HEK293 (cell line): ENCODE data around the gene LST1.

Experiments
- CTCF ChIA-PET: fragments of 350-600 bp; formaldehyde crosslinking; extraction: SDS; loops from one replicate; lab custom pipeline; 2021; ENCODE audit warnings: antibody characterized with exemption; lab: Yijun Ruan, JAX
- POLR2A ChIA-PET: fragments of 300-600 bp; formaldehyde crosslinking; extraction: SDS; loops from one replicate; lab custom pipeline; 2020; ENCODE audit warnings: antibody characterized with exemption, inconsistent platforms; lab: Yijun Ruan, JAX
- H3K27ac ChIP-seq: fragments of 200-500 bp; sonication (Bioruptor generic); 2 replicates; pipeline ENCODE4 v1.5.1; 2014; ENCODE audit warnings: low read depth, low read length, control low read depth, inconsistent platforms; ENCODE audit errors: extremely low read depth
- H3K36me3 ChIP-seq, 2 experiments: fragments of 200-500 bp in 1 of 2; sonication (Bioruptor generic) in 1 of 2; 1 replicate in 1 of 2; 2 replicates in 1 of 2; pipeline ENCODE4 v1.5.1; 2014 to 2017; ENCODE audit warnings: inconsistent platforms in 2 of 2, low read length in 2 of 2; ENCODE audit not compliant: control insufficient read depth in 2 of 2, insufficient read depth in 1 of 2
- H3K4me1 ChIP-seq: fragments of 200-500 bp; sonication (Bioruptor generic); 2 replicates; pipeline ENCODE4 v1.5.1; 2014; ENCODE audit warnings: mild to moderate bottlenecking, low read length, inconsistent platforms; ENCODE audit not compliant: control insufficient read depth, insufficient read depth
- H3K4me3 ChIP-seq: 2 replicates; pipeline ENCODE4 v1.5.1; 2011; ENCODE audit warnings: low read depth, mild to moderate bottlenecking, control low read depth, low read length, moderate library complexity
- H3K9me3 ChIP-seq: fragments of 200-500 bp; sonication (Bioruptor generic); 2 replicates; pipeline ENCODE4 v1.5.1; 2014; ENCODE audit warnings: low read depth, low read length, inconsistent platforms; ENCODE audit not compliant: control insufficient read depth, insufficient read depth
- EGR2 ChIP-seq: fragments of 450-650 bp; formaldehyde crosslinking; IDR thresholded peaks from 2 replicates; pipeline ENCODE4 v1.5.1; 2016; ENCODE audit warnings: low read depth, missing biosample characterization, missing genetic modification characterization
- GLIS2 ChIP-seq: fragments of 450-650 bp; formaldehyde crosslinking; IDR thresholded peaks from 2 replicates; pipeline ENCODE4 v1.5.1; 2016; ENCODE audit warnings: missing biosample characterization, missing genetic modification characterization
- KLF1 ChIP-seq: fragments of 450-650 bp; formaldehyde crosslinking; IDR thresholded peaks from 2 replicates; pipeline ENCODE4 v1.5.1; 2016; ENCODE audit warnings: missing biosample characterization, missing genetic modification characterization
- KLF8 ChIP-seq: fragments of 450-650 bp; formaldehyde crosslinking; IDR thresholded peaks from 2 replicates; pipeline ENCODE4 v1.5.1; 2016; ENCODE audit warnings: missing biosample characterization, missing genetic modification characterization
- KLF9 ChIP-seq: fragments of 450-650 bp; formaldehyde crosslinking; IDR thresholded peaks from 2 replicates; pipeline ENCODE4 v1.5.1; 2016; ENCODE audit warnings: missing biosample characterization, missing genetic modification characterization, low read depth
- PRDM1 ChIP-seq: fragments of 450-650 bp; formaldehyde crosslinking; IDR thresholded peaks from 2 replicates; pipeline ENCODE4; 2016; ENCODE audit warnings: missing biosample characterization, missing genetic modification characterization
- SP2 ChIP-seq: fragments of 450-650 bp; formaldehyde crosslinking; IDR thresholded peaks from 2 replicates; pipeline ENCODE4 v1.5.1; 2016; ENCODE audit warnings: missing biosample characterization, missing genetic modification characterization
- SP3 ChIP-seq: fragments of 450-650 bp; formaldehyde crosslinking; IDR thresholded peaks from 2 replicates; pipeline ENCODE4 v1.5.1; 2016; ENCODE audit warnings: missing biosample characterization, missing genetic modification characterization
- TRIM28 ChIP-seq: IDR thresholded peaks from 2 replicates; pipeline ENCODE4 v1.6.1; 2011; ENCODE audit warnings: low read length, control low read depth, borderline replicate concordance
- ZBTB8A ChIP-seq: fragments of 450-650 bp; formaldehyde crosslinking; IDR thresholded peaks from 2 replicates; pipeline ENCODE4 v1.5.1; 2016; ENCODE audit warnings: missing biosample characterization, missing genetic modification characterization
- ZFHX2 ChIP-seq: fragments of 450-650 bp; formaldehyde crosslinking; conservative IDR thresholded peaks from 2 replicates; pipeline ENCODE4 v1.5.1; 2016; ENCODE audit warnings: missing biosample characterization, missing genetic modification characterization
- ZNF138 ChIP-seq: fragments of 450-650 bp; formaldehyde crosslinking; IDR thresholded peaks from 2 replicates; pipeline ENCODE4 v1.5.1; 2016; ENCODE audit warnings: missing biosample characterization, missing genetic modification characterization, borderline replicate concordance
- ZNF37A ChIP-seq: fragments of 450-650 bp; IDR thresholded peaks from 2 replicates; pipeline ENCODE4 v1.5.1; 2018; ENCODE audit warnings: missing biosample characterization, missing genetic modification characterization
- ZNF394 ChIP-seq: fragments of 450-650 bp; formaldehyde crosslinking; IDR thresholded peaks from 2 replicates; pipeline ENCODE4 v1.5.1; 2016; ENCODE audit warnings: missing biosample characterization, missing genetic modification characterization, mild to moderate bottlenecking, moderate library complexity, borderline replicate concordance
- ZNF416 ChIP-seq: fragments of 450-650 bp; formaldehyde crosslinking; IDR thresholded peaks from 2 replicates; pipeline ENCODE4 v1.5.1; 2016; ENCODE audit warnings: missing biosample characterization, missing genetic modification characterization
- ZNF423 ChIP-seq: fragments of 450-650 bp; formaldehyde crosslinking; IDR thresholded peaks from 2 replicates; pipeline ENCODE4 v1.5.1; 2016; ENCODE audit warnings: missing biosample characterization, missing genetic modification characterization
- ZNF433 ChIP-seq: fragments of 450-650 bp; formaldehyde crosslinking; IDR thresholded peaks from 2 replicates; pipeline ENCODE4 v1.5.1; 2016; ENCODE audit warnings: missing biosample characterization, missing genetic modification characterization, low read depth
- ZNF501 ChIP-seq: fragments of 450-650 bp; formaldehyde crosslinking; IDR thresholded peaks from 2 replicates; pipeline ENCODE4 v1.5.1; 2016; ENCODE audit warnings: missing biosample characterization, missing genetic modification characterization
- ZNF544 ChIP-seq: fragments of 450-650 bp; formaldehyde crosslinking; IDR thresholded peaks from 2 replicates; pipeline ENCODE4 v1.5.0; 2017; ENCODE audit warnings: missing biosample characterization, missing genetic modification characterization
- ZNF654 ChIP-seq: fragments of 450-650 bp; formaldehyde crosslinking; IDR thresholded peaks from 2 replicates; pipeline ENCODE4 v1.5.1; 2016; ENCODE audit warnings: low read depth, missing biosample characterization, missing genetic modification characterization
- ZNF830 ChIP-seq: fragments of 450-650 bp; IDR thresholded peaks from 2 replicates; pipeline ENCODE4 v1.5.0; 2018; ENCODE audit warnings: missing biosample characterization, missing genetic modification characterization, low read depth, mild to moderate bottlenecking, moderate library complexity
- ZSCAN23 ChIP-seq: fragments of 450-650 bp; formaldehyde crosslinking; IDR thresholded peaks from 2 replicates; pipeline ENCODE4 v1.5.1; 2016; ENCODE audit warnings: missing biosample characterization, missing genetic modification characterization
- ZSCAN30 ChIP-seq: fragments of 450-650 bp; IDR thresholded peaks from 2 replicates; pipeline ENCODE4 v1.5.1; 2018; ENCODE audit warnings: missing biosample characterization, mild to moderate bottlenecking, missing genetic modification characterization, moderate library complexity
- TF ChIP-seq, protein P1 (sequence below): fragments of 450-650 bp; formaldehyde crosslinking; IDR thresholded peaks from 2 replicates; pipeline ENCODE4 v1.5.1; 2016; ENCODE audit warnings: missing biosample characterization, missing genetic modification characterization
- TF ChIP-seq, protein P2 (sequence below): fragments of 450-650 bp; formaldehyde crosslinking; IDR thresholded peaks from 2 replicates; pipeline ENCODE4 v1.5.1; 2016; ENCODE audit warnings: missing biosample characterization, missing genetic modification characterization
- TF ChIP-seq, protein P3 (sequence below): fragments of 450-650 bp; formaldehyde crosslinking; IDR thresholded peaks from 2 replicates; pipeline ENCODE4 v1.5.1; 2016; ENCODE audit warnings: missing biosample characterization, missing genetic modification characterization, low read depth
- TF ChIP-seq, protein P4 (sequence below): fragments of 450-650 bp; formaldehyde crosslinking; IDR thresholded peaks from 2 replicates; pipeline ENCODE4 v1.5.1; 2016; ENCODE audit warnings: missing biosample characterization, missing genetic modification characterization
- TF ChIP-seq, protein P5 (sequence below): fragments of 450-650 bp; formaldehyde crosslinking; IDR thresholded peaks from 2 replicates; pipeline ENCODE4; 2016; ENCODE audit warnings: missing biosample characterization, missing genetic modification characterization

Gene LST1

DNA sequence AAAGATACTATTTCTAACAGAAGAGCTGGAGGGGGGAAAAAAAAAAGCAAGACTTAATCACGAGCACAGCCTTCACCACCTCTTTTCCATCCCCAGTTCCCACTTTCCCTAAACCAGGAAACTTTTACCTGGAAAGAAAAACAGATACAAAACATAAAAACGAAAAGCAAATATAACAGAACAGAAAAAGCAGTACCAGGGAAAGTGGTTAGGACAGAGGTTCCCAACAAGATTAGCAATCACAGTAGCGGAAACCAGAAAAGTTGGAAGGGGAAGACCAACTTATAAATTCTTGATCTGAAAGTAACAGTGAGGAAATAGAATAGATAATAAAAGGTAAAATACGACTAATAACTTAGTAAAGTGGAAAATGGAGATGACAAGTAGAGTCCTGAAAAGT is 45.4 kb upstream of the LST1 start:
- no peaks in the 10 kb centered on the region for H3K9me3 ChIP-seq
- ChIA-PET POLR2A (interaction anchor here (0.6 to 4.2 kb wide), 29 partner anchors 9 to 418 kb away, joined by 3 to 112 read pairs (median 6); partner anchors contain the start of genes BAG6, C6orf47, GPANK1 and HSPA1B), CTCF (interaction anchor here (4.3 to 13.9 kb wide), 2 partner anchors 47 to 57 kb away, joined by 40 to 431 read pairs; partner anchors contain the start of gene NCR3)
- peak overlapping the region; percentile 64 for H3K4me3 ChIP-seq
- H3K27ac ChIP-seq: peak overlapping the region; percentile 100
- TF ChIP-seq PRDM1 (tag by site-specific recombination) (peak; percentile 93), ZNF830 (tag by site-specific recombination) (no peak), ZNF544 (tag by site-specific recombination) (no peak), ZNF423 (0 out of 2 replicates have a peak, but pooled peaks have one; percentile 10)
- peaks cover 14% of the 10 kb centered on the region for H3K4me1 ChIP-seq
- H3K36me3 ChIP-seq: peaks cover 51 to 55% of the 10 kb centered on the region in 2 experiments

DNA sequence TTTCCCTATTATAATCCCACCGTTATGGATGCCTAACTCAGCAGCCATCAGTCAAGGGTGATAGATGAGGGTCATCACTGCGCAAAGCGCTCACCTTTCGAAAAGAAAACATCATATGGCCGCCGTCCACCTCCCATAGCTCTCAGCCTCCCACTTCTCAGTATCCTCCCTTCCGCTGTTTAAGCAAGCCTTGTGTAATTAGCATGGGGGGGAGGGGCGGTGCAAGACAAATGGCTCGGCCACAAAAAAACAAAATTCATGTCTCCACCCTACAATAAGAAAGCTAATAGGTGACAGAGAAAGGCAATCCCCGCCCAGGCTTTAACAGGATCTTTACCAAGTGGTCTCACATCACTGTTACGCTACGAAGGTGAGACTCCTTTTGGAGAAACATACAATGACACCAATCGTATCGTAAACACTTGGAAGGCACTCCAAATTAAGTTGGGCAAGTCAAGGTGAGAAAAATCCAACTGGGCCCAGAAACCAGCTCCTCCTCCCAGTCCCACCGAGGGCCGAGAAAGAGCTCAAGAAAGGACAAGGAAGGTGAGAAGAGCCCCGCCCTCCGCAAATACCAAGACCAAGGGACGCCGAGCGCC is 44.9 kb upstream of the LST1 start:
- POLR2A ChIA-PET: interaction anchor here (0.6 to 4.2 kb wide), 48 partner anchors 9 to 1430 kb away, joined by 3 to 112 read pairs (median 5); partner anchors contain the start of genes ATF6B, BAG6, C6orf47 and GPANK1
- H3K36me3 ChIP-seq: peaks cover 46 to 50% of the 10 kb centered on the region in 2 experiments
- no peaks in the 10 kb centered on the region for H3K9me3 ChIP-seq
- peak overlapping the region; percentile 100 for H3K27ac ChIP-seq
- peak overlapping the region; percentile 64 for H3K4me3 ChIP-seq
- peaks cover 14% of the 10 kb centered on the region for H3K4me1 ChIP-seq
- CTCF ChIA-PET: interaction anchor here (0.7 to 13.9 kb wide), 9 partner anchors 10 to 343 kb away, joined by 3 to 431 read pairs (median 4); partner anchors contain the start of genes MCCD1 and NCR3
- TF ChIP-seq, protein P1, sequence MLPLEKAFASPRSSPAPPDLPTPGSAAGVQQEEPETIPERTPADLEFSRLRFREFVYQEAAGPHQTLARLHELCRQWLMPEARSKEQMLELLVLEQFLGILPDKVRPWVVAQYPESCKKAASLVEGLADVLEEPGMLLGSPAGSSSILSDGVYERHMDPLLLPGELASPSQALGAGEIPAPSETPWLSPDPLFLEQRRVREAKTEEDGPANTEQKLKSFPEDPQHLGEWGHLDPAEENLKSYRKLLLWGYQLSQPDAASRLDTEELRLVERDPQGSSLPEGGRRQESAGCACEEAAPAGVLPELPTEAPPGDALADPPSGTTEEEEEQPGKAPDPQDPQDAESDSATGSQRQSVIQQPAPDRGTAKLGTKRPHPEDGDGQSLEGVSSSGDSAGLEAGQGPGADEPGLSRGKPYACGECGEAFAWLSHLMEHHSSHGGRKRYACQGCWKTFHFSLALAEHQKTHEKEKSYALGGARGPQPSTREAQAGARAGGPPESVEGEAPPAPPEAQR (tag by site-specific recombination): no peak
- TF ChIP-seq KLF8 (tag by site-specific recombination): 0 out of 2 replicates have a peak, but pooled peaks have one; percentile 13
- no peak for TF ChIP-seq ZNF433 (tag by site-specific recombination)
- TF ChIP-seq ZNF416 (tag by site-specific recombination): no peak
- TF ChIP-seq ZNF138 (tag by site-specific recombination): no peak
- TF ChIP-seq ZBTB8A (tag by site-specific recombination): no peak
- TF ChIP-seq, protein P2, sequence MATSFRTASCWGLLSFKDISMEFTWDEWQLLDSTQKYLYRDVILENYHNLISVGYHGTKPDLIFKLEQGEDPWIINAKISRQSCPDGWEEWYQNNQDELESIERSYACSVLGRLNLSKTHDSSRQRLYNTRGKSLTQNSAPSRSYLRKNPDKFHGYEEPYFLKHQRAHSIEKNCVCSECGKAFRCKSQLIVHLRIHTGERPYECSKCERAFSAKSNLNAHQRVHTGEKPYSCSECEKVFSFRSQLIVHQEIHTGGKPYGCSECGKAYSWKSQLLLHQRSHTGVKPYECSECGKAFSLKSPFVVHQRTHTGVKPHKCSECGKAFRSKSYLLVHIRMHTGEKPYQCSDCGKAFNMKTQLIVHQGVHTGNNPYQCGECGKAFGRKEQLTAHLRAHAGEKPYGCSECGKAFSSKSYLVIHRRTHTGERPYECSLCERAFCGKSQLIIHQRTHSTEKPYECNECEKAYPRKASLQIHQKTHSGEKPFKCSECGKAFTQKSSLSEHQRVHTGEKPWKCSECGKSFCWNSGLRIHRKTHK: no peak
- TF ChIP-seq ZSCAN30 (tag by site-specific recombination): 0 out of 2 replicates have a peak, but pooled peaks have one; percentile 26
- TF ChIP-seq ZFHX2 (tag by site-specific recombination): 0 out of 2 replicates have a peak, but pooled peaks have one; percentile 6
- TF ChIP-seq, protein P3, sequence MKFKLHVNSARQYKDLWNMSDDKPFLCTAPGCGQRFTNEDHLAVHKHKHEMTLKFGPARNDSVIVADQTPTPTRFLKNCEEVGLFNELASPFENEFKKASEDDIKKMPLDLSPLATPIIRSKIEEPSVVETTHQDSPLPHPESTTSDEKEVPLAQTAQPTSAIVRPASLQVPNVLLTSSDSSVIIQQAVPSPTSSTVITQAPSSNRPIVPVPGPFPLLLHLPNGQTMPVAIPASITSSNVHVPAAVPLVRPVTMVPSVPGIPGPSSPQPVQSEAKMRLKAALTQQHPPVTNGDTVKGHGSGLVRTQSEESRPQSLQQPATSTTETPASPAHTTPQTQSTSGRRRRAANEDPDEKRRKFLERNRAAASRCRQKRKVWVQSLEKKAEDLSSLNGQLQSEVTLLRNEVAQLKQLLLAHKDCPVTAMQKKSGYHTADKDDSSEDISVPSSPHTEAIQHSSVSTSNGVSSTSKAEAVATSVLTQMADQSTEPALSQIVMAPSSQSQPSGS (tag by site-specific recombination): no peak
- 0 out of 2 replicates have a peak, but pooled peaks have one; percentile 1 for TF ChIP-seq ZNF654 (tag by site-specific recombination)
- TF ChIP-seq ZNF394 (tag by site-specific recombination): no peak
- TF ChIP-seq EGR2 (tag by site-specific recombination): no peak
- TF ChIP-seq, protein P4, sequence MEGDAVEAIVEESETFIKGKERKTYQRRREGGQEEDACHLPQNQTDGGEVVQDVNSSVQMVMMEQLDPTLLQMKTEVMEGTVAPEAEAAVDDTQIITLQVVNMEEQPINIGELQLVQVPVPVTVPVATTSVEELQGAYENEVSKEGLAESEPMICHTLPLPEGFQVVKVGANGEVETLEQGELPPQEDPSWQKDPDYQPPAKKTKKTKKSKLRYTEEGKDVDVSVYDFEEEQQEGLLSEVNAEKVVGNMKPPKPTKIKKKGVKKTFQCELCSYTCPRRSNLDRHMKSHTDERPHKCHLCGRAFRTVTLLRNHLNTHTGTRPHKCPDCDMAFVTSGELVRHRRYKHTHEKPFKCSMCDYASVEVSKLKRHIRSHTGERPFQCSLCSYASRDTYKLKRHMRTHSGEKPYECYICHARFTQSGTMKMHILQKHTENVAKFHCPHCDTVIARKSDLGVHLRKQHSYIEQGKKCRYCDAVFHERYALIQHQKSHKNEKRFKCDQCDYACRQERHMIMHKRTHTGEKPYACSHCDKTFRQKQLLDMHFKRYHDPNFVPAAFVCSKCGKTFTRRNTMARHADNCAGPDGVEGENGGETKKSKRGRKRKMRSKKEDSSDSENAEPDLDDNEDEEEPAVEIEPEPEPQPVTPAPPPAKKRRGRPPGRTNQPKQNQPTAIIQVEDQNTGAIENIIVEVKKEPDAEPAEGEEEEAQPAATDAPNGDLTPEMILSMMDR: no peak
- TF ChIP-seq KLF9: peak; percentile 41; the same call in 1 of the 2 replicates
- TF ChIP-seq TRIM28: no peak
- TF ChIP-seq ZNF501 (tag by site-specific recombination): no peak
- peak; percentile 41 for TF ChIP-seq SP2 (tag by site-specific recombination)
- TF ChIP-seq, protein P5, sequence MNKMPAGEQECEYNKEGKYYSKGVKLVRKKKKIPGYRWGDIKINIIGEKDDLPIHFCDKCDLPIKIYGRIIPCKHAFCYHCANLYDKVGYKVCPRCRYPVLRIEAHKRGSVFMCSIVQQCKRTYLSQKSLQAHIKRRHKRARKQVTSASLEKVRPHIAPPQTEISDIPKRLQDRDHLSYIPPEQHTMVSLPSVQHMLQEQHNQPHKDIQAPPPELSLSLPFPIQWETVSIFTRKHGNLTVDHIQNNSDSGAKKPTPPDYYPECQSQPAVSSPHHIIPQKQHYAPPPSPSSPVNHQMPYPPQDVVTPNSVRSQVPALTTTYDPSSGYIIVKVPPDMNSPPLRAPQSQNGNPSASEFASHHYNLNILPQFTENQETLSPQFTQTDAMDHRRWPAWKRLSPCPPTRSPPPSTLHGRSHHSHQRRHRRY: no peak
- TF ChIP-seq KLF1: peak; percentile 77
- peak; percentile 28 for TF ChIP-seq SP3 (tag by site-specific recombination)
- TF ChIP-seq ZNF37A (tag by site-specific recombination): no peak
- TF ChIP-seq ZSCAN23 (tag by site-specific recombination): no peak
- TF ChIP-seq GLIS2: no peak
